ENCODE results near the gene GDF7. TPM values are rescaled to one million over a fixed set of nuclear protein-coding genes. Genes with fewer than 3 reads are reported as not detected.

GDF7 gene
- total and polyA plus RNA-seq, 2 of the 4 experiments (the other 2 are of a cell fraction) = under 0.01 to 0.02 TPM

DNA sequence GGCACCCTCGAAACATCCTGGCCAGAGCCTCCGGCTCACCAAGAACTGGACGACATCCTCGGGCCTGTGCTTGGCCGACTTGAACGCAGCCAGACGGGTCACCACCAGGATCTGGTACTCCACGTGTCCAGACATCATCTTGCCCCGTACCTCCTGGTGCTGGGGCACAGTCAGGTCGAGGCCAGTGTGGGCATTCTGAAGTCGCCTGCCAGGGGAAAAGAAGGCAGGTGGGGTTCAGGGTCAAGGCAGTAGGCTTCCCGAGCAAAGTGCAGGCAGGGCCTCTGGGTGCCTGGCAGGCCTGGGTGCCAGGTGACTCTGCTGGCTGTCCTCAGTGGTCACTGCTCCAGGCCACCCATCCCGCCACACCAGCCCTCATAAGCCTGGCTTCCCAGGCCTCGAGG lies 21.6 kb upstream of the GDF7 start:
- Histone ChIP-seq H4K91ac (ENCODE audit: insufficient read depth, low read depth, low read length) (no peak overlapping the region), H3K4me1 (ENCODE audit: control insufficient read depth, insufficient read depth, low read length) (peaks cover 7% of the 10 kb centered on the region; the same call in 1 of the 2 replicates), H3K4me2 (ENCODE audit: low read depth, low read length) (no peak overlapping the region), H3K9me3 (ENCODE audit: control insufficient read depth, insufficient read depth, low read length) (no peaks in the 10 kb centered on the region), H3K23ac (ENCODE audit: low read depth, low read length) (no peak overlapping the region), H2AFZ (replicated peaks; ENCODE audit: low read length, poor library complexity) (no peak overlapping the region), H2BK20ac (ENCODE audit: low read depth, low read length) (no peak overlapping the region), H4K5ac (ENCODE audit: low read depth, low read length) (no peak overlapping the region), H3K18ac (ENCODE audit: low read depth, low read length) (no peak overlapping the region), H2BK15ac (ENCODE audit: low read depth, low read length) (no peak overlapping the region), H4K20me1 (ENCODE audit: insufficient read depth, low read length) (peaks cover 22% of the 10 kb centered on the region), H3K79me1 (ENCODE audit: low read depth in 1 of 2, low read length in 2 of 2) (peaks cover 10 to 52% of the 10 kb centered on the region in 2 experiments; a peak in 3 of 4 replicates), H3K9ac (ENCODE audit: low read depth, low read length) (no peak overlapping the region), H3K56ac (ENCODE audit: extremely low read depth, insufficient read depth, low read length) (no peak overlapping the region), H2BK5ac (ENCODE audit: low read depth, low read length, poor library complexity, severe bottlenecking) (no peak overlapping the region), H3K4ac (ENCODE audit: low read depth, low read length) (no peak overlapping the region), H3K14ac (replicated peaks; ENCODE audit: low read depth, low read length) (no peak overlapping the region), H2AK5ac (ENCODE audit: low read depth, low read length) (no peak overlapping the region), H2AK9ac (replicated peaks; ENCODE audit: low read depth, low read length, poor library complexity) (no peak overlapping the region), H3K27me3 (ENCODE audit: control insufficient read depth, insufficient read depth, low read length) (no peaks in the 10 kb centered on the region), H2BK120ac (ENCODE audit: low read depth, low read length) (no peak overlapping the region), H3K27ac (ENCODE audit: insufficient read depth, low read length) (no peak overlapping the region), H4K8ac (ENCODE audit: low read depth in 2 of 2, low read length in 2 of 2) (no peak overlapping the region), H3K9me1 (ENCODE audit: insufficient read depth, low read length) (peaks cover 11% of the 10 kb centered on the region), H3K4me3 (ENCODE audit: insufficient read depth, low read depth, low read length) (no peak overlapping the region), H3K36me3 (ENCODE audit: control insufficient read depth, insufficient read depth, low read length) (peaks cover 21% of the 10 kb centered on the region; the same call in 1 of the 2 replicates)
- intact Hi-C loops (cut with micrococcal nuclease) = no loop called here
- in situ Hi-C loops (cut with MboI; ENCODE audit: low sequenced_read_pairs) = no loop called here
- WGBS, 2 experiments (ENCODE audit: extremely low coverage in 2 of 2, insufficient read length in 1 of 2) = 92% methylated on average over 9 of the region's 14 CpGs; no CpG with 5 or more reads in 1 of the 2 experiments
- TF ChIP-seq POLR2A (IDR thresholded peaks at IDR 0.05; ENCODE audit: low read depth, low read length) (no peak), RAD21 (IDR thresholded peaks at IDR 0.05; ENCODE audit: low read length) (no peak), CHD1 (IDR thresholded peaks at IDR 0.05; ENCODE audit: low read depth, low read length) (no peak), SMC3 (IDR thresholded peaks at IDR 0.05; ENCODE audit: low read depth, low read length) (no peak), CEBPB (IDR thresholded peaks at IDR 0.05; ENCODE audit: low read depth, low read length) (no peak)
- TF ChIP-seq, protein P1, sequence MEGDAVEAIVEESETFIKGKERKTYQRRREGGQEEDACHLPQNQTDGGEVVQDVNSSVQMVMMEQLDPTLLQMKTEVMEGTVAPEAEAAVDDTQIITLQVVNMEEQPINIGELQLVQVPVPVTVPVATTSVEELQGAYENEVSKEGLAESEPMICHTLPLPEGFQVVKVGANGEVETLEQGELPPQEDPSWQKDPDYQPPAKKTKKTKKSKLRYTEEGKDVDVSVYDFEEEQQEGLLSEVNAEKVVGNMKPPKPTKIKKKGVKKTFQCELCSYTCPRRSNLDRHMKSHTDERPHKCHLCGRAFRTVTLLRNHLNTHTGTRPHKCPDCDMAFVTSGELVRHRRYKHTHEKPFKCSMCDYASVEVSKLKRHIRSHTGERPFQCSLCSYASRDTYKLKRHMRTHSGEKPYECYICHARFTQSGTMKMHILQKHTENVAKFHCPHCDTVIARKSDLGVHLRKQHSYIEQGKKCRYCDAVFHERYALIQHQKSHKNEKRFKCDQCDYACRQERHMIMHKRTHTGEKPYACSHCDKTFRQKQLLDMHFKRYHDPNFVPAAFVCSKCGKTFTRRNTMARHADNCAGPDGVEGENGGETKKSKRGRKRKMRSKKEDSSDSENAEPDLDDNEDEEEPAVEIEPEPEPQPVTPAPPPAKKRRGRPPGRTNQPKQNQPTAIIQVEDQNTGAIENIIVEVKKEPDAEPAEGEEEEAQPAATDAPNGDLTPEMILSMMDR (conservative IDR thresholded peaks at IDR 0.05; ENCODE audit: low read depth, low read length) = no peak
- TF ChIP-seq, protein P2, sequence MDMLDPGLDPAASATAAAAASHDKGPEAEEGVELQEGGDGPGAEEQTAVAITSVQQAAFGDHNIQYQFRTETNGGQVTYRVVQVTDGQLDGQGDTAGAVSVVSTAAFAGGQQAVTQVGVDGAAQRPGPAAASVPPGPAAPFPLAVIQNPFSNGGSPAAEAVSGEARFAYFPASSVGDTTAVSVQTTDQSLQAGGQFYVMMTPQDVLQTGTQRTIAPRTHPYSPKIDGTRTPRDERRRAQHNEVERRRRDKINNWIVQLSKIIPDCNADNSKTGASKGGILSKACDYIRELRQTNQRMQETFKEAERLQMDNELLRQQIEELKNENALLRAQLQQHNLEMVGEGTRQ (IDR thresholded peaks at IDR 0.05; ENCODE audit: low read depth, low read length) = no peak
- DNase-seq (no peak), ATAC-seq (ENCODE audit: low read depth) (no peak)
- no TSS peak for BruUV-seq (replicated peaks)
- dilution Hi-C loops (cut with HindIII; ENCODE audit: low sequenced_read_pairs, unreplicated experiment) = loop anchor here (25.0 kb wide), 1 partner anchor 258 kb away; no protein-coding TSS in a partner anchor
- POLR2A ChIA-PET (ENCODE audit: unreplicated experiment) = no interaction called here
- CTCF ChIA-PET = no interaction called here

Measured in IMR-90 (cell line).